ENCODE results near the gene PDE4B. TPM values are rescaled to one million over a fixed set of nuclear protein-coding genes. Genes with fewer than 3 reads are reported as not detected.
A peak's percentile ranks its signal among the peaks of the same experiment; 100 is the strongest.

Gene PDE4B
- total and polyA plus RNA-seq, 12 donors, result 2.0 to 63.2 (median 15.3) TPM

- H3K27me3 ChIP-seq, result no peaks in the 10 kb centered on the region
- peak in 1 of 8 donors; percentile 20 for ATAC-seq
- H3K4me3 ChIP-seq, result no peak overlapping the region
- 57 to 67% methylated on average over 2 of the region's 2 CpGs for WGBS, 2 donors
- peaks cover 0 to 24% (median 6%) of the 10 kb centered on the region in 11 donors for H3K9me3 ChIP-seq
- intact Hi-C loops (cut with DNase I), result no loop called here
- DNase-seq, result no peak
- H3K36me3 ChIP-seq, result no peaks in the 10 kb centered on the region
- H3K4me1 ChIP-seq, result peaks cover 0 to 14% (median 0%) of the 10 kb centered on the region in 9 donors
- no peak overlapping the region for H3K27ac ChIP-seq
- TF ChIP-seq CTCF (IDR thresholded peaks at IDR 0.05), result no peak
These were observed 596.2 kb downstream of the PDE4B start for GRCh38 chr1:66388913-66389312.

DNA sequence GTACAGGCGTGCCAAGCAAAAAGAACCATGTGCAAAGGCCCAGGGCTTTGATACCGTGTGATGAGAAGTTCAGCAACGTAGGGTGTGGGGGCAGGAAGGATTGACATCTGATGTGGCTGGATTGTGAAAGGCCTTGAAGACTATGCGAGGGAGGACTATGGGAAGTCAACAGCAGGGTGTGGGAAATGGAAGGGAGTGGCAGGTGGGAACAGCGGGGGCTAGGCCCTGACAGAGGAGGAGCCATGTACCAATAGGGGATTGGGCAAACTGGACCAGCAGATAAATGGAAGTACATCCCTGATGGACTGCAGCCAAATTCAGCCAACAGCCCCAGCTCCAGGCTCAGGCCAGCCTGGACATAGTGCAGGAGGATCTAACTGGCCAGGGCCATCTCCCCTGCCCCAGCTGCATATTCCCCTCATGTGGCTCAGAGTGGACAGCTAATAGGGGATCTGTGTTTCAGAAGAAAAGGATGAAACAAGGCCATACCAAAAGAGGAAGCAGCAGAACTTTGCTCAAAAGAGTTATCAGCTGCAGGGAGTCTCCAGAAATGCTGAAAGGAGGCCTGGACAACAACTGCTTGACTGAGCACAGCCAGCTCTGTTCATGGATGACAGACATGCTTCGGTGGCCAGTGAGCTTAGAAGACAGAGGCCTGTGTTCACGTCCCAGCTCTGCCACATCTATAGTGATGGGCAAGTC is 601.0 kb downstream of the PDE4B start:
- TF ChIP-seq CTCF (IDR thresholded peaks at IDR 0.05), result no peak
- H3K27ac ChIP-seq, result peak overlapping the region in 1 of 10 donors; percentile 51
- DNase-seq (no peak), ATAC-seq (peak in 2 of 8 donors; percentile 22 to 33)
- no peaks in the 10 kb centered on the region for H3K27me3 ChIP-seq
- H3K4me3 ChIP-seq, result no peak overlapping the region
- no peaks in the 10 kb centered on the region for H3K36me3 ChIP-seq
- intact Hi-C loops (cut with DNase I), result no loop called here
- H3K9me3 ChIP-seq, result peaks cover 0 to 8% (median 0%) of the 10 kb centered on the region in 11 donors
- WGBS, 2 donors, result 92 to 95% methylated on average over 7 of the region's 7 CpGs
- H3K4me1 ChIP-seq, result peaks cover 0 to 50% (median 6%) of the 10 kb centered on the region in 9 donors

DNA sequence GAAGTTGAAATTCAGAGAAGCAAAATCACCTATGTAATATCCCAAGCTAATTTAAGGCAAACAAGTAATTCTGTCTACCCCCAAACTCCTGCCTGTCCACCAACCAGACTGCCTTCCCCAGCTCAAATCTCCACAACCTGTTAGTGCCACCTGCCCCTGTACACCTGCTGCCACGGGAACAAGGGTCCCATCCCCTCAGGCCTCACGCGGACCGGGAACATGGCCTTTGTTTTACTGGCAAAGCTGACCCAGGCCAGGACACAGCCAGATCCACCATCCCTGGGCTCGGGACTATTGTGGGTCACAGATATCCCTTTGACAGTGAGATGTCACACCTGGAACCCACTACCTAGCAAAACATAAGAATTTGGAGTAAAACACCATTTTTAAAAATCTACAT is 601.9 kb downstream of the PDE4B start:
- H3K9me3 ChIP-seq, result peaks cover 0 to 5% (median 0%) of the 10 kb centered on the region in 11 donors
- no peak for TF ChIP-seq CTCF (IDR thresholded peaks at IDR 0.05)
- H3K27me3 ChIP-seq, result no peaks in the 10 kb centered on the region
- intact Hi-C loops (cut with DNase I), result no loop called here
- H3K27ac ChIP-seq, result peak overlapping the region in 1 of 10 donors; percentile 67
- H3K4me1 ChIP-seq, result peaks cover 0 to 50% (median 6%) of the 10 kb centered on the region in 9 donors
- 96 to 97% methylated on average over 5 of the region's 5 CpGs for WGBS, 2 donors
- no peak for ATAC-seq
- H3K4me3 ChIP-seq, result no peak overlapping the region
- no peaks in the 10 kb centered on the region for H3K36me3 ChIP-seq
- DNase-seq, result no peak

GRCh38 chr1:66395202-66396061 is 602.7 kb downstream of the PDE4B start:
- H3K4me3 ChIP-seq, result no peak overlapping the region
- no peak for TF ChIP-seq CTCF (IDR thresholded peaks at IDR 0.05)
- H3K27ac ChIP-seq, result peak overlapping the region in 3 of 10 donors; percentile 10 to 67 (median 19)
- 60 to 63% methylated on average over 9 of the region's 9 CpGs for WGBS, 2 donors
- DNase-seq, result no peak
- H3K36me3 ChIP-seq, result no peaks in the 10 kb centered on the region
- no peaks in the 10 kb centered on the region for H3K27me3 ChIP-seq
- H3K4me1 ChIP-seq, result peaks cover 0 to 50% (median 6%) of the 10 kb centered on the region in 9 donors
- intact Hi-C loops (cut with DNase I), result no loop called here
- ATAC-seq, result peak in 7 of 8 donors; percentile 33 to 78 (median 58)
- H3K9me3 ChIP-seq, result peaks cover 0 to 4% (median 0%) of the 10 kb centered on the region in 11 donors
